Omental fat pad (tissue), 4 donors: ENCODE results near the gene DAPK1. TPM values are rescaled to one million over a fixed set of nuclear protein-coding genes. Genes with fewer than 3 reads are reported as not detected.

Experiments used
- ATAC-seq: fragments of 150-250 bp; one replicate; pipeline ENCODE4 v1.9.1; 2016; ENCODE audit warnings: mild to moderate bottlenecking, moderate library complexity; ENCODE audit not compliant: low FRiP score
- DNase-seq: peaks from one replicate; pipeline ENCODE4 v3.0.0-alpha.2; 2019; ENCODE audit warnings: low spot score
- CTCF ChIP-seq, 3 donors: fragments of 450-650 bp; IDR thresholded peaks; one replicate each; pipeline ENCODE4 v1.5.1; 2016 to 2017; ENCODE audit warnings: antibody characterized with exemption in 3 of 3, mild to moderate bottlenecking in 3 of 3, moderate library complexity in 2 of 3
- total RNA-seq, 4 donors: library from RNA; depleted of rRNA; stranded (reverse); fragments of >200 nt; gene quantifications; one replicate each; pipeline ENCODE4 v1.1.0, GENCODE V29; 2016

The DAPK1 gene
- total RNA-seq, 4 donors from 2014 or later = 56.1 to 214 (median 88.1) TPM

DNA sequence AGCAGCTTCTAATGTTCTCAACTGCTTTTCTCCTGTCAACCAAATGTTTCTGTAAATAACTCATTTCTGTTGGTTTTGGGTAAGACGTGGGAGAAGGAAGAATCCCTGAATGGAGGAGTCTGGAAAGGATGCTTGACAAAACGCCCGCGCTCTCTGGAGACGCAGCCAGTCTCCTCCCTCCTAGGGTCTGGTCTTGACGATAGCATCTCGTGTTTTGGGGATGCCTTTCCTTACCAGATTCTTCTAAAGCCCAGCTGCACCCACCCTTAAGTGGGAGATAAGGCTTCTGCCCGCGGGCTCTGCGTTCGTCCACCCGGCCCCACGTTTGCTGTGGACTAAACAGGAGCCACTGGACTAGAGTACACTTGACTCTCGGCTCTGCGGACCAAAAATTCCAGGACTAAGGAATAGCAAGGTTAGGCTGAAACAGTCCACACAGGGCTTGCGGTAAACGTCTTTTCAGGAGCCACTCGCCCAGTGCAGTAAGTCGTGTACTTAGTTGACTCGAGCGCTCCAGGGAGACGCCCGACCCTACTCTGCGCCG lies 227.8 kb downstream of the DAPK1 start:
- ATAC-seq = peak; percentile 57
- DNase-seq = no peak
- no peak for TF ChIP-seq CTCF (IDR thresholded peaks at IDR 0.05)

GRCh38 chr9:87725900-87726709 lies 228.4 kb downstream of the DAPK1 start, which contains the start of gene CTSL:
Gene CTSL, plus strand, starts transcription at chr9:87726119. Its CDS starts 1,485 bp downstream, at chr9:87727604.
- ATAC-seq = peak; percentile 98
- TF ChIP-seq CTCF (IDR thresholded peaks at IDR 0.05) = no peak
- peak; percentile 86 for DNase-seq

DNA sequence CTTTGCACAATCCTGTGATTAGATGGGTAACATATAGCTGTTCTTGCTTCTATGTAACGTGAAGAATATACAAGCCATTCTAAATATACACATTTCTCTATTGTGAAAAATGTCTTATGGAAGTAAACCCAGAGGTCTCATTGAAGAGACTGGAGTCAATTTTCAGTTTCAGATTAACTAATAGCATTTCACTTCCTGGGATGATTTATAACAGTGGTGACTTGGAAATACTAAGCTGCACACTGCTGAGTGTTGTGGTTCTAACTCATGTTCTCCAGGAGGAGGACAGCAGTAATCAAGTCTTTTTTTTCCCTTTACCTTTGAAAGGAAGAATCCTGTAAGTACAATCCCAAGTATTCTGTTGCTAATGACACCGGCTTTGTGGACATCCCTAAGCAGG lies 231.6 kb downstream of the DAPK1 start:
- TF ChIP-seq CTCF (IDR thresholded peaks at IDR 0.05) = no peak
- DNase-seq (no peak), ATAC-seq (no peak)

DNA sequence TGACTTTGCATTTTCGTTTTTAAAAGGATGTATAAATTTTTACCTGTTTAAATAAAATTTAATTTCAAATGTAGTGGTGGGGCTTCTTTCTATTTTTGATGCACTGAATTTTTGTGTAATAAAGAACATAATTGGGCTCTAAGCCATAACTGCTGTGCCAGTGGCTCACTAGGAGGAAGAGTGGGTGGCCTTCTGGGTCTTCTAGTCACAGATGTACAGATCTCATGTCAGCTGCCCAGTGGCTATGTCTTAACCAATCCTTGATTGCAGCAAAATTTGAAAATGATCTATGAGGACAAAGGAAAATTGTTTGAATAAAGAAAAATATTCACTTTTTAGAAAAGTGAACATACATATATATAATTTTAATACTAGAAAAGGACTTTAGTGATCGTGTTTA lies 233.7 kb downstream of the DAPK1 start:
- DNase-seq (no peak), ATAC-seq (no peak)
- no peak for TF ChIP-seq CTCF (IDR thresholded peaks at IDR 0.05)

DNA sequence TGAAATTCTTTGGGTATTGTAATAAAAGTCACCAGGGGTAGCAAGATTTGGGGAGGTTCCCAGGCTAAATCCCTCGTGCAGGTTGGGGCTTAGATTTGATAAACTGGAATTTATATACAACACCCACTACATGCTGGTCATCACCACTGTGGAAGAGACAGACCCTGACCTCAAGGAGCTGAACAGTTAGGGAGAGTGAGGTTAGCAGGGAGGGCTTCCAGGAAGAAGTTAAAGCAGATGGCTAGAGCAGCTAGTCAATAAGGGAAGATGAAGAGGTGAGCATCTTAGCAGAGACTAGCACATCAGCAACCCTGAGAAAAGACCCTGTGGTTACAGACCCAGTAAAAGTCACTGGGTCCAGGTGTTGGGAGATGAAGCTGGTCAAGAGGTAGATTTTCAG lies 234.7 kb downstream of the DAPK1 start:
- DNase-seq (no peak), ATAC-seq (no peak)
- TF ChIP-seq CTCF (IDR thresholded peaks at IDR 0.05) = no peak

DNA sequence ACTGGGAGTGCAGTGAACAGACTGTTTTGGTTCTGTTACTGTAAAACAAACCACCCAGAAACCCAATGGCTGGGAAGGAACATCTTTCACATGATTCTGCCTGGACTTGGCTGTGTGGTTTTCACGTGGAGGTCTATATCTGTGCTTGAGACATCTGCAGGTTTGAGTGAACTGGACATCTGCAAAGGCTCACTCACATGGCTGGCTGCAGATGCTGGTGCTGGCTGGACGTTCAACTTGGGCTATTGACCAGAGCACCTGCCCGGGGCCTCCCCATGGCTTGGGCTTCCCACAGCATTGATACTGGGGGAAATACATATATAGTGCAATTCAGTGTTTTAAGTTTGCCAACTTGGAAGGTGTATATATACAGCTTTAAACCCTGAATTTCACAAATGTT lies 235.1 kb downstream of the DAPK1 start:
- no peak for TF ChIP-seq CTCF (IDR thresholded peaks at IDR 0.05)
- ATAC-seq (peak; percentile 34), DNase-seq (no peak)
